M059J (cell line): ENCODE measurements around the gene CDSN. TPM values are rescaled to one million over a fixed set of nuclear protein-coding genes. Genes with fewer than 3 reads are reported as not detected.

Source experiments
- DNase-seq: peaks from one replicate; pipeline ENCODE4 v3.0.0-alpha.2; 2012; ENCODE audit warnings: low read depth
- total RNA-seq: library from RNA; depleted of rRNA; stranded (reverse); fragments of >200 nt; shearing (Covaris generic); gene quantifications from 2 replicates; pipeline ENCODE4 v1.2.3, GENCODE V29; 2014

CDSN gene
- total RNA-seq, 1 experiment from 2014 or later, result not detected

DNA sequence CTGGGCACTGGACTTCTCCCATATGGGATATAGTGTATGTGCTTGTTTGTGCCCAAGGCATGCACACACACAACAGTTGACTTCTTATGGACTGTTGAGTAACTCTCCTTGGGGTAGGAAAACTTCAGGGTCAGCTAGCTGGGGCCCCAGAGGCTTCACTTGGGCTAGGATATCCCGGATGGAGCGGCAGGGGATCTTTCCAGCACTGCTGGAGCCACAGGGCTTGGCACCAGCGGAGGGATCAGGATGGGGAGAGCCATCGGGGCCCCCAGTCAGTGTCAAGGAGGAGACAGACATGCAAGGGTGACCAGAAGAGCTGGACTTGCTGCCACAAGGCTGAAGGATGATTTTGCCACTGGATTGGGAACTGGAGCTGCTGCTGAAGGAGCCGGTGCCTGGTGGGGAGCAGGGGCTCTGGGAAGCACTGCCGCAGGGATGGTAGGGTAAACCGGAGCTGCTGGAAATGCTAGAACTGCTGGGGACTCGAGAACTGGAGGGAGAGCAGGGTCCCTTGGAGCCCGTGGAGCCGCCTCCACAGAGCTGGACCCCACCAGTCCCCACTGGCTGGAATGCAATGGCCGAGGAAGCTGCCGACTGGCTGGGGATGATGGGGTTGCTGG is 4.2 kb downstream of the CDSN start:
- no peak for DNase-seq

- peak; percentile 92 for DNase-seq
Observed at GRCh38 chr6:31114970-31115849, 5.0 kb downstream of the CDSN start.

GRCh38 chr6:31114541-31114878 is 5.7 kb downstream of the CDSN start, which contains the start of gene PSORS1C1:
PSORS1C1 (plus strand) TSS chr6:31114800; CDS start chr6:31129633, 14,833 bp downstream.
- DNase-seq, result peak; percentile 98

DNA sequence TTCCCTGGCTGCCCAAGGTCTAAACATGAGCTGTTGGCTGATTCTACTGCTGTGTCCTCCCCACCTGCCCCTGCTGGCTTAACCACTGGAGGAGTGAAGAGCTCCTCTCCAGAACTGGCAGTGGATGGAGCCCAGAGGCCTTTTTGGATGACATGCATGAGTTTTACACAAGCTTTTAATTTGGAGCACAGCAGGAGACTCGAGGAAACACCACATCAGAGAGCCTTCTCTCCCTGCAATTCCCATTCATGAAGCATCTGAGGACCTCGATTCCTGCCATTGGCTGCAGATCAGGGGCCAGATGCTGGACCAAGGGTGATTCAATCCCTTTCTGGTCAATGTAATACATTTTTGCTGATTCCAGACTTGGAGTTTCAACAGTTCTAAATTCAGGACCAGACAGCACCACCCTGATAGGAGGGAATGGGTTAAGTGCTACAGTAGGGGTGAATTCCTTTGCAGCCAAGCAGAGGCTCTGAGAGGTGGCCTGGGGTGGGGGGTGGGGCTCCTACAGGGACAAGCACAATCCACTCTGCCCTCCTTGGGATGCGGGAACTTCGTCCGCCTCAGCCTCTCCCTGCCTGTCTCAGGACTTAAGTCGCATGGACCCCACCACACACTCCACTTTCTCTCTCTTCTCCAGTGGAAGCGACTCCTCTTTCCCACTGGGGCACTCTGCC is 6.2 kb downstream of the CDSN start:
- DNase-seq, result peak; percentile 44

GRCh38 chr6:31112478-31112877 is 7.8 kb downstream of the CDSN start, which contains the start of gene C6orf15:
C6orf15 (minus strand) TSS chr6:31112575; CDS start chr6:31112555, 20 bp downstream.
- no peak for DNase-seq

DNA sequence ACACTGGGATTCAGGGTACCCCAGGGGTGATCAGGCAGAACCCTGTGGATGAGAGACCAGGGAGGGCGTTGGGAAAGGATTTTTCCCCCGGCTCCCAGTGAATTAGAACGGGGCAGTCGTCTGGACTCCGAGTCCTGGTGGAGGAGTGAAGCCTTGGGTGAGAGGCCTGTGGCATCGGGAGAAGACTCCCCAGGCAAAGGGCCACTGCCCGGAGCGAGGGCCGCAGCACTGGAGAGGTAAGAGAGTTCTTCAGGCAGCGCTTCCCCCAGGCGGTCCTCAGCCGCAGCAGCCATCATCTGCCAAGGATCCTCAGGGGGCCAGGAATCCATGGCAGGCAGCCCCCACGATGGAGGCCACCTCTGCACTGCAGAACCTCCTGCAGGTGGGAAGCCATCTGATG is 8.5 kb downstream of the CDSN start:
- no peak for DNase-seq

DNA sequence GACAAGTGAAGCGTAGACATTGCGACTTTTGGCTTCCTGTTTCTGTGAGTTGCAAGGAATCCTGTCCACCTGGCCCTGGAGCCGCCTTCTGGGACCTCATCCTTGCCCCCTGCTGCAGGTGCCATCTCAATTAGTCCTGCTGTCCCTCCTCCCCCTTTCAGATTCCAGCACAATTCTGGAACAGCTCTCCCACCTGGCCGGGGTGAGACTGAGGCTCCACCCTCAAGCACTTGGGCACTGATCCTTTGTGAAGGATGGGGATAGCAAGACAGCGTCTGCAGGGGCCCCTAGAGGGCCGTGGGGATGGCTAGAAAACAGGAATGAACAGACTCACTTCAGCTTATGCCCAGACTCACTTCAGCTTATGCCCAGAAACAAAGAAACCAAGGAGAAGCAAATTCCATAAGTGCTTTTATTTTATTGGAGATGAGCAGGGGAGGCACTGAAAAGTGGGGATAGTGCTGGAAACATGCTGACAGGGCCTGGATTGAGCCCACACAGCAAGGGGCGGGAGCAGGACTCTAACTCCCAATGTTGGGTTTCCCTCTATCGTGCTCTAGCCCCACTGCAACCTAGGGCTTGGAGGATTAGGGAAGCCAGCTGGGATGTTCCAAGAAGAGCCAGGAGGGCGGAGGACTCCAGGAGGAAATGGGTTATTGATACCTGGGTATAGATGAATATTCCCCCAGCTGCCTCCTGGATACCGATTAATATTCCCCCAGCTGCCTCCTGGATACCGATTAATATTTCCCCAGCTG is 9.2 kb downstream of the CDSN start:
- DNase-seq, result no peak

DNA sequence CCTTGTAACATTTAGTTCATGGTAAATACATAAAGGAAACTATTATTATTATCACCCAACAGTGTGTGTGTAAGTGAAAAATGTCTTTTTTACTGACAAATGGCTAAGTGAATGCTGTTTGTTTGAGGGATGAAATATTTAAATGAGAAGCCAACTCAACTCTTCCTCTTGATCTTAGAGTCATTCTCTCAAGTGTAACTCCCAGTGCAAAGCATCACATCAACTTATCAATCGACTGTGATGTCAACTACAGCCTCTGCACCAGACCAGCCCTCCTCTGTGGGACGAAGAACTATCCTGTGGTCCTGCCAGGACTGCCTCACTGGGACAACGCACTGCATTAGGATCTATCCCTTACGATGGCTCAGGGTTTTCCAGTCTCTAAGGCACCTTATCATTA is 13.2 kb downstream of the CDSN start:
- no peak for DNase-seq

DNA sequence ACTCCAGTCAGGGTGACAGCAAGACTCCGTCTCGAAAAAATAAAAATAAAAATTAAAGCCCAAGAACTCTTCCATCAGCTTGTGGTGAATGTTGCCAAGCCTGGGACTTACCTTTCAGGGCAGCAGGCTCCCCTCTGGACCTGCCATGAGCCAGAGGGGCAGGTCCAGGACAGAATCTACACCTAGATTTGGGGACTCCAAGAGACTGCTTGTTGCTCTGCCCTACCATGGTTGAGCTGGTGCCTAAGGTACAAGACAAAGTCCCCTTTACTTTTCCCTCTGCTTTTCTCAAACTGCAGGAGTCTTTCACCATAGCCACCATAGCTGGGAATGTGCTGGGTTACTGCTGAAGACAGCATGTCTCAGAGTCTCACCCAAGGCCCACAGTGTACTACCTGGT is 17.1 kb downstream of the CDSN start:
- no peak for DNase-seq

DNA sequence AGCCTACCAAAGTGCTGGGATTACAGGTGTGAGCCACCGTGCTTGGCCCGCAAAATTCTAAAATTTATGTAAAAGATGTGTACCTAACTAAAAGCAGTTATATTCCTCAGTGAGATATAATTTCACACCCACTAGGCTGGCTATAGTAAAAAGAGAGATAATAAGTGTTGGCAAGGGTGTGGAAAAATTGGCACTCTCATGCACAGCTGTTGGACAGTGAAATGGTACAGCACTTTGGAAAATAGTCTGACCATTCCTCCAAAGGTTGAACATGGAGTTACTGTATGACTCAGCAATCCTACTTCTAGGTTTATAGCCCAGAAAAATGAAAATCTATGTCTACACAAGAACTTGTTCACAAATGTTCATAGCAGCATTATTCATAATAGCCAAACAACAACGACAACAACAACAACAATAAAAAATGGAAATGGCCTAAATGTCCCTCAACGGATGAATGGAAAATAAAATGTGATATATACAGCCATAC is 21.8 kb downstream of the CDSN start:
- no peak for DNase-seq

GRCh38 chr6:31096656-31097055 is 23.6 kb downstream of the CDSN start:
- DNase-seq, result no peak

DNA sequence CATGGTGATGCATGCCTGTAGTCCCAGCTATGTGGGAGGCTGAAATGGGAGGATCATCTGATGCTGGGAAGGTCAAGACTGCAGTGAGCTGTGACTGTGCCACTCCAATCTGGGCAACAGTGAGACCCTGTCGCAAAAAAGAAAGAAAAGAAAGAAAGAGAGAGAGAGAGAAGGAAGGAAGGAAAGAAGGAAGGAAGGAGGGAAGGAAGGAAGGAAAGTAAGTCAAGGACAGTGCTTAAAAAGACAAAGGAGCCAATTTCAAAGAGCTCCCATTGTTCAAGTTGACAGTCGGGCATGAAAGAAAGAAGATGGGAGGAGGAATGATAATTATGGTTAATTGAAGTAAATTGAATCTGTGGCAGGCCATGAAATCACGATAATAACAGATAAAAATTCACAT is 24.0 kb downstream of the CDSN start:
- no peak for DNase-seq

GRCh38 chr6:31094389-31094881 is 25.8 kb downstream of the CDSN start:
- DNase-seq, result peak; percentile 75

- DNase-seq, result no peak
Observed at GRCh38 chr6:31092769-31093505, 27.3 kb downstream of the CDSN start.

DNA sequence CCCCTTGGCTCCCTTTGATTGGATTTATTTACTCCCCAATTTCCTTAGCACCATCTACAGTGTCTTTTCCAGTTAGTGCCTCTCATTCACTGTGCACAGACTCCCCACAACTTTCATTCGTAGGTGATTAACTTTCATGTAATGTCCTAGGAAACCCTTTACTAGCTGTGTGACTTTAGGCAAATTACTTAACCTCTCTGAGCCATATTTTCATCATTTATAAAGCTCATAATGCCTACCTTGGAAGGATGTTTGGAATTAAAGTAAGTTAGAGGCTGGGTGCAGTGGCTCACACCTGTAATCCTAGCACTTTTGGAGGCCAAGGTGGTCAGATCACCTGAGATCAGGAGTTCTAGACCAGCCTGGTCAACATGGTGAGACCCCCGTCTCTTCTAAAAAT is 28.0 kb downstream of the CDSN start:
- no peak for DNase-seq

DNA sequence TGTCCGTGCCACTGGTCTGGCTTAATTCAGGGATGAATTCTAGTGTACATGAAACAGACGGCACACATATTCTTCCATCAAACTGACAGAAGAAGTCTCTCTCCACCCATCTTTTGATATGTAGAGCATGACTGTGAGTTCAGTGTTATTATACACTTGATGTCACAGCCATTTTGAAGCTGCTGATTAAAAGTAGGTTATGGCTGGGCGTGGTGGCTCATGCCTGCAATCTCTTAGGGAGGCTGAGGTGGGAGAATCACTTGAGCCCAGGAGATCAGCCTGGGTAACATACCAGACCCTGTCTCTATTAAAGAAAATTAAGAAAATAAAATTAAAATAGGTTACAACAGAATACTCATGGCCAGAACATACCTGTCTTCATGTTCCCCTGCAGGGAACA is 28.6 kb downstream of the CDSN start:
- no peak for DNase-seq

DNA sequence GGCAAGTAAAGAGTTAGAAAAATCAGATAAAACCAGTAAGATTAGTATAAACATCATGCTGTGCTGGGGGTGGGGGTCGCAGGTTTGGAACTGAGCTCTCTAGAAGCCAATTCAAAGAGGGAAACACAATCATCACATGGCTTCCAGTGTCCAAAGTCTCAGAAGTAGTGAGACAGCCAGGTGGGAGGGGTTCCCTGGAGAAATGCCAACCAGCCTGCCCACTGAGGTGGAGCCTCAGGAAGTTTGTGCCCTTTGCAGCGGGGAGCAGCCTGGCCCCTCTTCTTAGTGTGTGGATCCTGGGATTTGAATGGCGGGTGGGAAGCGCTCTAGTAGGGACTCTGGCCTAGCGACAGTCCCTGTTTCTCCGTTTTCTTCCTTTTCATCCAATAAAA is 29.3 kb downstream of the CDSN start:
- no peak for DNase-seq

GRCh38 chr6:31090275-31090972 is 29.8 kb downstream of the CDSN start:
- DNase-seq, result no peak

DNA sequence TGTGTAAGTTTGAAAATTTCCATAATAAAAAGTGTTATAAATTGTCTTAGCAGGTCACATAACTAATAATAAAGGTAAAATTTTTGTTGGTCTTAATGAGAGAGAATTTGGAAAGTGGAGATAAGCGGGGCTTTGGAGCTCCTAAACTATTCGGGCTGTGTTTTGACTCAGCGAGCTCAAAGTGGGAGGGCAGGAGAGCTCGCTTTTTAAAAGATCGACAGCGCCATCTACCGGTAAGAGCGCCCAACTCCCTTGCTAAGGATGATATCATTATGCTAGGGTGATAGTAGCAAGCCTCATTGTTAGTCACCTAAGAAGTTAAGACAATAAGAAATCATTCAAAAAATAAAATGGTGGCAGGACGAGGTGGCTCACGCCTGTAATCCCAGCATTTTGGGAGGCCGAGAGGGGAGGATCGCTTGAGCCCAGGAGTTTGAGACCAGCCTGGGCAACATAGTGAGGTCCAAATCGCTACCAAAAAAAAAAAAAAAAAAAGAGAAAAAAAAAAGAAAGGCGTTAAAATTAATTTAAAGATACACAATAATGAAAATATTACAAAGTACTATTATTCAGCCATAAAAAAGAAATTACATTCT is 32.7 kb downstream of the CDSN start:
- peak; percentile 92 for DNase-seq
